Brain microvascular endothelial cell (primary cell): ENCODE data around the gene C1QL1.

Experiments used
- DNase-seq: peaks from one replicate; pipeline ENCODE4 v3.0.0-alpha.2; 2020
- H3K27ac ChIP-seq: fragments of 250-450 bp; sonication (Bioruptor Pico); 2 replicates; pipeline ENCODE4 v1.5.1; 2020; ENCODE audit warnings: mild to moderate bottlenecking, moderate library complexity
- H3K27me3 ChIP-seq: fragments of 250-450 bp; sonication (Bioruptor Pico); replicated peaks from 2 replicates; pipeline ENCODE4 v1.5.1; 2020; ENCODE audit warnings: mild to moderate bottlenecking
- H3K36me3 ChIP-seq: fragments of 250-450 bp; sonication (Bioruptor Pico); replicated peaks from 2 replicates; pipeline ENCODE4 v1.5.1; 2020; ENCODE audit warnings: mild to moderate bottlenecking
- H3K4me3 ChIP-seq: 2 replicates; pipeline ENCODE4 v1.5.1; 2011; ENCODE audit warnings: low read depth, mild to moderate bottlenecking, control low read depth, low read length, moderate library complexity
- in situ Hi-C: cut with HindIII; loops from 2 replicates; pipeline ENCODE4 v1.10.0; 2017; ENCODE audit warnings: low sequenced_read_pairs, low pct_ligation_motif_present
- TF ChIP-seq, protein P1 (sequence below): IDR thresholded peaks from 2 replicates; pipeline ENCODE4 v1.5.1; 2011; ENCODE audit warnings: low read depth, mild to moderate bottlenecking, moderate library complexity, low read length, control low read depth, inconsistent platforms; ENCODE audit errors: missing control alignments

Gene C1QL1

DNA sequence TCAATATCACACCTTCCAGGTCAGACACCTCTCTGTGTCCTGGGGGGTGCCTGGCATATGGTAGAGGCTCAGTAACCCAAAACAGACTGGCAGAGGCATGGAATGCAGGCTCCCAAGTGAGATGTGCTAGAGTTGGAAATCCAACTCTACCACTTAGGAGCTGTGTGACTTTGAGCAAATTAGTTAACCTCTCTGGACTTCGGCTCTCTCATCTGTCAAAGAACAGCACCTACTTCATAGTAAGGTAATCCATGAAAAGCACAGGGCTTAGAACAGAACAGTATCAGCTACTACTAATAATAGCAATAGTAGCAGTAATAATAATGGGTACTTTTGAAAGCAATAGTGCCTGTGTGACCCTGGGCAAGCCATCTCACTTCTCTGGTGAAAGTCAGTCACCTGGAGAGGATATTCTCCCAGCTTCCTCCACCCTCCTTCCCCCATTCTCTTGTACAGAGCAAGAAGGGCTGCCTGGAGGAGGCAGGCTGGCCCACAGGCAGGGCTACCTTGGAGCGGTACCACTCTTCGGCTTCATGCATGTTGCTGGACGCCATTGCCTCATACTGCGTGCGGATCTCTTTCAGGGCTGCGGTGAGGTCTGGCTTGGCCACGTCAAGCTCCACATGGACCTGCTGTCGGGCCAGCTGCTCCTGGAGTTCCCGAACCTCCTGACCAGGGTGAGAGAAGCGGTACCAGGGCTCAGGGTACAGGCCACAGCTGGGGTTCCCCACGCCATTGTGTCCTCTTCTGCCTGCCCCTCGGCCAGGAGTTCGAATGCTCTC lies 55.1 kb downstream of the C1QL1 start:
- Histone ChIP-seq H3K27ac (no peak overlapping the region), H3K4me3 (no peak overlapping the region), H3K27me3 (no peaks in the 10 kb centered on the region), H3K36me3 (no peaks in the 10 kb centered on the region)
- TF ChIP-seq, protein P1, sequence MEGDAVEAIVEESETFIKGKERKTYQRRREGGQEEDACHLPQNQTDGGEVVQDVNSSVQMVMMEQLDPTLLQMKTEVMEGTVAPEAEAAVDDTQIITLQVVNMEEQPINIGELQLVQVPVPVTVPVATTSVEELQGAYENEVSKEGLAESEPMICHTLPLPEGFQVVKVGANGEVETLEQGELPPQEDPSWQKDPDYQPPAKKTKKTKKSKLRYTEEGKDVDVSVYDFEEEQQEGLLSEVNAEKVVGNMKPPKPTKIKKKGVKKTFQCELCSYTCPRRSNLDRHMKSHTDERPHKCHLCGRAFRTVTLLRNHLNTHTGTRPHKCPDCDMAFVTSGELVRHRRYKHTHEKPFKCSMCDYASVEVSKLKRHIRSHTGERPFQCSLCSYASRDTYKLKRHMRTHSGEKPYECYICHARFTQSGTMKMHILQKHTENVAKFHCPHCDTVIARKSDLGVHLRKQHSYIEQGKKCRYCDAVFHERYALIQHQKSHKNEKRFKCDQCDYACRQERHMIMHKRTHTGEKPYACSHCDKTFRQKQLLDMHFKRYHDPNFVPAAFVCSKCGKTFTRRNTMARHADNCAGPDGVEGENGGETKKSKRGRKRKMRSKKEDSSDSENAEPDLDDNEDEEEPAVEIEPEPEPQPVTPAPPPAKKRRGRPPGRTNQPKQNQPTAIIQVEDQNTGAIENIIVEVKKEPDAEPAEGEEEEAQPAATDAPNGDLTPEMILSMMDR, result no peak
- in situ Hi-C loops, result loop anchor here (25.0 kb wide), 1 partner anchor 99 kb away; no protein-coding TSS in a partner anchor
- DNase-seq, result no peak

DNA sequence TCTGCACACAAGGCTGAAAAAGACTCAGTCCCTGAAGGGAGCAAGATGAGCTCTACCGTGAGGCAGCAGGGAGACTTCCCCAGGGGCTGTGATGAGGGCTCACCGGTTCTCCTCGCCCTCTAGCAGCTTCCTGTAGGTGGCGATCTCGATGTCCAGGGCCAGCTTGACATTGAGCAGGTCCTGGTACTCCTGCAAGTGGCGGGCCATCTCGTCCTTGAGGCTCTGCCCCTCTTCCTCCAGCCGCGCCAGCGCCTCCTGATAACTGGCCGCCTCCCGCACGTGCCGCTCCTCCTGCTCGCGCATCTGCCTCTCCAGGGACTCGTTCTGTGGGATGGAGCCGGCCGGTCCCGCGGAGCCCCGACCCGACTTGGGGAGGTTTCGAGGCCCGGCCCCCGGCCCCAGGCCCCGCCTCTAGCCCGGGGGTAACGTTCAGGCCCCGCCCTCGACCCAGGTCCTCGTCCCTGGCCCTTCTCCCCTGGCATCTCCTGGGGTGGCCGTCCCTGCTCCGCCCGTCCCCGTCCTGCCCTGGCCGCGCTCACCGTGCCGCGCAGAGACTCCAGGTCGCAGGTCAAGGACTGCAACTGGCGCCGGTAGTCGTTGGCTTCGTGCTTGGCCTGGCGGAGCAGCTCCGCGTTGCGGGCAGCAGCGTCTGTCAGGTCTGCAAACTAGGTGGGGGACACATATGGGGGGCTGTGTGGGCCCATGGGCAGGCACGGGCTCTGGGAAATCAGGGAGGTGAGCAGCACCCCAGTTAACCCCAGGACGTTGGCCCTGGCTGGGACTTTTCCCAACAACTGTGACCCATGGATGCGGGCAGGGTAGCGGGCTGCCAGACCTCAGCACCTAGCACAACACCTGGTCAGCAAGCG lies 56.7 kb downstream of the C1QL1 start:
- TF ChIP-seq, protein P1, result peak; percentile 77
- DNase-seq, result peak; percentile 35
- Histone ChIP-seq H3K27me3 (no peaks in the 10 kb centered on the region), H3K4me3 (peak overlapping the region; percentile 30), H3K27ac (no peak overlapping the region), H3K36me3 (no peaks in the 10 kb centered on the region)
- in situ Hi-C loops, result loop anchor here (25.0 kb wide), 1 partner anchor 101 kb away; no protein-coding TSS in a partner anchor

GRCh38 chr17:44910231-44911106 lies 57.6 kb downstream of the C1QL1 start:
- TF ChIP-seq, protein P1, result no peak
- Histone ChIP-seq H3K36me3 (no peaks in the 10 kb centered on the region), H3K4me3 (no peak overlapping the region), H3K27ac (no peak overlapping the region), H3K27me3 (no peaks in the 10 kb centered on the region)
- in situ Hi-C loops, result loop anchor here (25.0 kb wide), 1 partner anchor 102 kb away; no protein-coding TSS in a partner anchor
- DNase-seq, result no peak
